Pancreas (tissue), 10 donors: Measurements from ENCODE around the gene INPP4B. TPM values are rescaled to one million over a fixed set of nuclear protein-coding genes. Genes with fewer than 3 reads are reported as not detected.

Source experiments
- ATAC-seq, 4 donors: fragments of 200-7000 bp; cut with Tn5 transposase; one replicate each; pipeline versions ENCODE4 v1.8.0 to v1.9.1; 2020; ENCODE audit warnings: mild to moderate bottlenecking in 4 of 4, moderate library complexity in 4 of 4
- DNase-seq, 6 donors: peaks; one replicate each; pipeline ENCODE4 v3.0.0-alpha.2; 2020
- FAIRE-seq: peaks from 2 replicates; lab custom pipeline; 2012; peaks lifted over from hg19 to GRCh38; lab: Jason Lieb, UNC
- H3K27ac ChIP-seq, 4 donors: fragments of 200-600 bp; sonication (generic); 1 replicate in 3 of 4; 2 replicates in 1 of 4; pipeline versions ENCODE4 v1.5.0 to v1.8.0; 2020
- H3K27me3 ChIP-seq, 4 donors: fragments of 200-600 bp; one replicate each; pipeline ENCODE4 v1.8.0; 2021
- H3K36me3 ChIP-seq, 3 donors: fragments of 200-600 bp; sonication (generic) in 1 of 3; one replicate each; pipeline versions ENCODE4 v1.5.0 to v1.8.0; 2020 to 2021
- H3K4me1 ChIP-seq, 3 donors: fragments of 200-600 bp; one replicate each; pipeline ENCODE4 v1.8.0; 2021
- H3K4me3 ChIP-seq, 4 donors: fragments of 200-600 bp; sonication (generic) in 2 of 4; one replicate each; pipeline versions ENCODE4 v1.5.0 to v1.8.0; 2020 to 2021
- H3K9me3 ChIP-seq, 4 donors: fragments of 200-600 bp; one replicate each; pipeline ENCODE4 v1.8.0; 2021
- CTCF ChIP-seq, 4 donors: fragments of 200-600 bp; sonication (generic) in 3 of 4; IDR thresholded peaks; one replicate each; pipeline versions ENCODE4 v1.5.0 to v1.8.0; 2021; ENCODE audit warnings: antibody characterized with exemption in 4 of 4
- WGBS, 2 donors: extraction: QIAGEN DNeasy Blood & Tissue Kit; methylation state at CpG; one replicate each; pipeline ENCODE4 v1.1.7; 2013; 5-methylcytosine and 5-hydroxymethylcytosine counted together
- intact Hi-C, 3 donors: fragments of 100-400 bp; cut with DNase I; formaldehyde crosslinking; loops; one replicate each; pipeline versions ENCODE4 v1.11.1 to v1.14.2; 2022
- polyA plus RNA-seq, 2 donors: library from polyadenylated mRNA; stranded (reverse); fragments of 200-250 nt; gene quantifications; one replicate each; pipeline ENCODE4 v1.2.3, GENCODE V29; 2013
- total RNA-seq, 6 donors: library from RNA; stranded (reverse); fragmentation: NEBNext Ultra II Directional in 4 of 6; extraction: Animal tissue kit (Norgen Biotek cat#: 25700) in 4 of 6; gene quantifications; one replicate each; pipeline versions ENCODE4 v1.2.1 to v1.2.4, GENCODE V29; 2021 to 2023
- donor health status: healthy with polysubstance abuse.
- donor health status: DM: no; HTN: no; CAD: no; lungs with moderate emphysema.
- donor health status: DM: no; HTN: no; CAD: no.
- donor health status: control.
- donor health status: control.
- donor health status: Bipolar disorder and iron deficiency.
- donor health status: DM: yes; HTN: yes; CAD: no.
- donor health status: DM: no; HTN: no; CAD: no.
- donor health status: DM: no; HTN: no; CAD: no.
- donor health status: DM: yes; HTN: yes; CAD: no.

Gene INPP4B
- total and polyA plus RNA-seq, 8 donors = 1.2 to 12.9 (median 5.5) TPM

GRCh38 chr4:142866685-142867084 is 20.6 kb upstream of the INPP4B start:
- TF ChIP-seq CTCF (IDR thresholded peaks at IDR 0.05) = no peak
- Histone ChIP-seq H3K4me1 (no peaks in the 10 kb centered on the region), H3K27ac (no peak overlapping the region), H3K27me3 (no peaks in the 10 kb centered on the region), H3K36me3 (no peaks in the 10 kb centered on the region), H3K9me3 (no peaks in the 10 kb centered on the region), H3K4me3 (no peak overlapping the region)
- no peak for DNase-seq
- intact Hi-C loops = no loop called here
- WGBS, 2 donors = 70 to 78% methylated on average over 5 of the region's 5 CpGs
- no peak for ATAC-seq
- no peak for FAIRE-seq

GRCh38 chr4:142861351-142861750 is 15.2 kb upstream of the INPP4B start:
- no peak for TF ChIP-seq CTCF (IDR thresholded peaks at IDR 0.05)
- no peak for FAIRE-seq
- DNase-seq = no peak
- WGBS, 2 donors = 96 to 97% methylated on average over 1 of the region's 1 CpG
- intact Hi-C loops = no loop called here
- no peaks in the 10 kb centered on the region for H3K27me3 ChIP-seq
- no peaks in the 10 kb centered on the region for H3K36me3 ChIP-seq
- H3K27ac ChIP-seq = no peak overlapping the region
- no peak for ATAC-seq
- H3K4me3 ChIP-seq = no peak overlapping the region
- H3K9me3 ChIP-seq = no peaks in the 10 kb centered on the region
- H3K4me1 ChIP-seq = no peaks in the 10 kb centered on the region

GRCh38 chr4:142858965-142859364 is 12.9 kb upstream of the INPP4B start:
- Histone ChIP-seq H3K9me3 (no peaks in the 10 kb centered on the region), H3K4me1 (no peaks in the 10 kb centered on the region), H3K27me3 (no peaks in the 10 kb centered on the region), H3K4me3 (no peak overlapping the region), H3K27ac (no peak overlapping the region), H3K36me3 (no peaks in the 10 kb centered on the region)
- DNase-seq (no peak), FAIRE-seq (no peak), ATAC-seq (no peak)
- TF ChIP-seq CTCF (IDR thresholded peaks at IDR 0.05) = no peak
- intact Hi-C loops = no loop called here

GRCh38 chr4:142858446-142858845 is 12.3 kb upstream of the INPP4B start:
- intact Hi-C loops = no loop called here
- no peak for TF ChIP-seq CTCF (IDR thresholded peaks at IDR 0.05)
- 49 to 57% methylated on average over 3 of the region's 3 CpGs for WGBS, 2 donors

GRCh38 chr4:142856576-142856975 is 10.5 kb upstream of the INPP4B start:
- 76 to 87% methylated on average over 2 of the region's 2 CpGs for WGBS, 2 donors
- FAIRE-seq (no peak), DNase-seq (no peak), ATAC-seq (no peak)
- intact Hi-C loops = no loop called here
- Histone ChIP-seq H3K27ac (no peak overlapping the region), H3K9me3 (no peaks in the 10 kb centered on the region), H3K27me3 (no peaks in the 10 kb centered on the region), H3K36me3 (no peaks in the 10 kb centered on the region), H3K4me1 (no peaks in the 10 kb centered on the region), H3K4me3 (no peak overlapping the region)
- TF ChIP-seq CTCF (IDR thresholded peaks at IDR 0.05) = no peak

More at GRCh38 chr4:142858446-142858845, 12.3 kb upstream of the INPP4B start:
- no peak overlapping the region for H3K27ac ChIP-seq
- FAIRE-seq (no peak), ATAC-seq (no peak), DNase-seq (no peak)
- no peaks in the 10 kb centered on the region for H3K36me3 ChIP-seq
- no peak overlapping the region for H3K4me3 ChIP-seq
- H3K4me1 ChIP-seq = no peaks in the 10 kb centered on the region
- no peaks in the 10 kb centered on the region for H3K9me3 ChIP-seq
- H3K27me3 ChIP-seq = no peaks in the 10 kb centered on the region
